ENCODE results near the gene OR7G1. TPM values are rescaled to one million over a fixed set of nuclear protein-coding genes. Genes with fewer than 3 reads are reported as not detected.

Gene OR7G1
- polyA plus RNA-seq, 1 donor (not counting 4 experiments of a cell fraction or from before 2014, with no cell fraction given), result not detected

- no peak for TF ChIP-seq EZH2 (IDR thresholded peaks at IDR 0.05; ENCODE audit: low read length)
- TF ChIP-seq, protein P1, sequence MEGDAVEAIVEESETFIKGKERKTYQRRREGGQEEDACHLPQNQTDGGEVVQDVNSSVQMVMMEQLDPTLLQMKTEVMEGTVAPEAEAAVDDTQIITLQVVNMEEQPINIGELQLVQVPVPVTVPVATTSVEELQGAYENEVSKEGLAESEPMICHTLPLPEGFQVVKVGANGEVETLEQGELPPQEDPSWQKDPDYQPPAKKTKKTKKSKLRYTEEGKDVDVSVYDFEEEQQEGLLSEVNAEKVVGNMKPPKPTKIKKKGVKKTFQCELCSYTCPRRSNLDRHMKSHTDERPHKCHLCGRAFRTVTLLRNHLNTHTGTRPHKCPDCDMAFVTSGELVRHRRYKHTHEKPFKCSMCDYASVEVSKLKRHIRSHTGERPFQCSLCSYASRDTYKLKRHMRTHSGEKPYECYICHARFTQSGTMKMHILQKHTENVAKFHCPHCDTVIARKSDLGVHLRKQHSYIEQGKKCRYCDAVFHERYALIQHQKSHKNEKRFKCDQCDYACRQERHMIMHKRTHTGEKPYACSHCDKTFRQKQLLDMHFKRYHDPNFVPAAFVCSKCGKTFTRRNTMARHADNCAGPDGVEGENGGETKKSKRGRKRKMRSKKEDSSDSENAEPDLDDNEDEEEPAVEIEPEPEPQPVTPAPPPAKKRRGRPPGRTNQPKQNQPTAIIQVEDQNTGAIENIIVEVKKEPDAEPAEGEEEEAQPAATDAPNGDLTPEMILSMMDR (optimal IDR thresholded peaks at IDR 0.05 in 1 of 3, IDR thresholded peaks at IDR 0.05 in 1 of 3, conservative IDR thresholded peaks at IDR 0.05 in 1 of 3; ENCODE audit: extremely low read depth in 1 of 3, insufficient read depth in 2 of 3, low read length in 3 of 3), result no peak
- H3K9me3 ChIP-seq (ENCODE audit: control insufficient read depth, low read depth, low read length), result peaks cover 27% of the 10 kb centered on the region
- peaks cover 30 to 38% of the 10 kb centered on the region in 2 experiments for H3K36me3 ChIP-seq (ENCODE audit: control insufficient read depth in 2 of 2, extremely low read depth in 1 of 2, insufficient read depth in 2 of 2, low read length in 2 of 2)
Measured at GRCh38 chr19:9156304-9156703, 40.7 kb upstream of the OR7G1 start.

DNA sequence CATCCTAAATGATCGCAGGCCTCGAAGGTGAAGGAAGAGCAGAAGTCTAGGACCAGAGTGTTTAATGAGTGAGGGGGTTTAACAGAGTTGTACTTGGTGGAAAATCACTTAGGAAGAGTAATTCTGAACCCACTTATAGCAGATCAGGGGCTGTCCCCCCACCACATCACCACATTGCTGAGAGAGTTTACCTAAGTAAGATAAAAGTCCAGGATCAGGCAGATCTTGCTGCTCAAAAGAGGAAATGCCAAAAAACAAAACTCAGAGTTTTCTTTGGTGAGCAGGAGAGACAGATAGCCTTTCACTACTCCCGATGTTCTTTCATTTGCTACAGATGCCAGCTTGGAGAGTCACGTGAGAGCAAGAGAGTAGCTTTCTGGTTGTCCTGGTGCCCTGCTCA, 40.0 kb upstream of the OR7G1 start:
- dilution Hi-C loops (cut with MboI; ENCODE audit: extremely low pct_ligation_motif_present, low sequenced_read_pairs), result no loop called here
- H4K20me1 ChIP-seq (ENCODE audit: control insufficient read depth, extremely low read depth, insufficient read depth, low read length), result no peaks in the 10 kb centered on the region
- H3K9me1 ChIP-seq (ENCODE audit: control insufficient read depth, extremely low read depth, insufficient read depth, low read length), result no peaks in the 10 kb centered on the region
- H3K9me3 ChIP-seq (ENCODE audit: control insufficient read depth, low read depth, low read length), result peaks cover 22% of the 10 kb centered on the region
- H3K4me3 ChIP-seq (ENCODE audit: control insufficient read depth in 2 of 3, extremely low read depth in 1 of 3, insufficient read depth in 2 of 3, low read depth in 1 of 3, low read length in 3 of 3), result no peak overlapping the region
- DNase-seq (ENCODE audit: low read depth, low spot score) (no peak), FAIRE-seq (no peak)
- H3K9ac ChIP-seq (ENCODE audit: control insufficient read depth, extremely low read depth, insufficient read depth, low read length), result no peak overlapping the region
- H3K4me1 ChIP-seq (ENCODE audit: control insufficient read depth, extremely low read depth, insufficient read depth, low read length), result no peaks in the 10 kb centered on the region
- H2AFZ ChIP-seq (ENCODE audit: control insufficient read depth, low read length), result no peak overlapping the region
- H3K4me2 ChIP-seq (ENCODE audit: control insufficient read depth, extremely low read depth, insufficient read depth, low read depth, low read length), result no peak overlapping the region
- H3K27me3 ChIP-seq (ENCODE audit: control insufficient read depth, extremely low read depth, insufficient read depth, low read length), result no peaks in the 10 kb centered on the region
- peaks cover 56% of the 10 kb centered on the region for H3K79me2 ChIP-seq (ENCODE audit: control insufficient read depth, insufficient read depth, low read length)
- H3K27ac ChIP-seq (ENCODE audit: control insufficient read depth, insufficient read depth, low read length), result no peak overlapping the region
- peaks cover 23 to 31% of the 10 kb centered on the region in 2 experiments for H3K36me3 ChIP-seq (ENCODE audit: control insufficient read depth in 2 of 2, extremely low read depth in 1 of 2, insufficient read depth in 2 of 2, low read length in 2 of 2)
- no peak for TF ChIP-seq EZH2 (IDR thresholded peaks at IDR 0.05; ENCODE audit: low read length)
- TF ChIP-seq, protein P1 (optimal IDR thresholded peaks at IDR 0.05 in 1 of 3, IDR thresholded peaks at IDR 0.05 in 1 of 3, conservative IDR thresholded peaks at IDR 0.05 in 1 of 3; ENCODE audit: extremely low read depth in 1 of 3, insufficient read depth in 2 of 3, low read length in 3 of 3), result no peak

More at GRCh38 chr19:9156304-9156703, 40.7 kb upstream of the OR7G1 start:
- dilution Hi-C loops (cut with MboI; ENCODE audit: extremely low pct_ligation_motif_present, low sequenced_read_pairs), result no loop called here
- no peak overlapping the region for H3K27ac ChIP-seq (ENCODE audit: control insufficient read depth, insufficient read depth, low read length)
- FAIRE-seq (no peak), DNase-seq (ENCODE audit: low read depth, low spot score) (no peak)
- H3K4me1 ChIP-seq (ENCODE audit: control insufficient read depth, extremely low read depth, insufficient read depth, low read length), result no peaks in the 10 kb centered on the region
- H3K9ac ChIP-seq (ENCODE audit: control insufficient read depth, extremely low read depth, insufficient read depth, low read length), result no peak overlapping the region
- H4K20me1 ChIP-seq (ENCODE audit: control insufficient read depth, extremely low read depth, insufficient read depth, low read length), result no peaks in the 10 kb centered on the region
- H3K79me2 ChIP-seq (ENCODE audit: control insufficient read depth, insufficient read depth, low read length), result peaks cover 49% of the 10 kb centered on the region
- no peak overlapping the region for H2AFZ ChIP-seq (ENCODE audit: control insufficient read depth, low read length)
- H3K4me3 ChIP-seq (ENCODE audit: control insufficient read depth in 2 of 3, extremely low read depth in 1 of 3, insufficient read depth in 2 of 3, low read depth in 1 of 3, low read length in 3 of 3), result no peak overlapping the region
- no peak overlapping the region for H3K4me2 ChIP-seq (ENCODE audit: control insufficient read depth, extremely low read depth, insufficient read depth, low read depth, low read length)
- no peaks in the 10 kb centered on the region for H3K9me1 ChIP-seq (ENCODE audit: control insufficient read depth, extremely low read depth, insufficient read depth, low read length)
- H3K27me3 ChIP-seq (ENCODE audit: control insufficient read depth, extremely low read depth, insufficient read depth, low read length), result no peaks in the 10 kb centered on the region
